PC-3 (cell line): ENCODE results near the gene TMEM229A. TPM values are rescaled to one million over a fixed set of nuclear protein-coding genes. Genes with fewer than 3 reads are reported as not detected.
"Not testable (repeated sequence)": the region's sequence is repeated elsewhere in the genome, so short reads cannot be mapped to it uniquely, and the experiment has no call there.

Source experiments
- ATAC-seq: fragments of 200-7000 bp; cut with Tn5 transposase; 2 replicates; pipeline ENCODE4 v1.9.1; 2020; ENCODE audit warnings: mild to moderate bottlenecking, moderate library complexity
- BruUV-seq: library from RNA; stranded (reverse); fragments of 400-500 nt; replicated peaks from 2 replicates; lab custom pipeline; 2021; lab: Mats Ljungman, UMichigan
- CTCF ChIA-PET: fragments of 300-600 bp; sonication (Branson Sonifier 250); formaldehyde crosslinking; loops from one replicate; lab custom pipeline; 2022; ENCODE audit warnings: antibody characterized with exemption; lab: Charles Lee
- POLR2A ChIA-PET: fragments of 300-600 bp; sonication (Branson Sonifier 250); formaldehyde crosslinking; loops from one replicate; lab custom pipeline; 2022; ENCODE audit warnings: antibody characterized with exemption; ENCODE audit not compliant: unreplicated experiment; lab: Charles Lee
- DNase-seq: peaks from one replicate; pipeline ENCODE4 v3.0.0-alpha.2; 2015
- H2AFZ ChIP-seq: fragments of 300-600 bp; sonication (generic); 2 replicates; pipeline ENCODE4 v1.6.0; 2016; ENCODE audit warnings: antibody characterized with exemption, low read length
- H3F3A ChIP-seq: fragments of 300-600 bp; sonication (generic); one replicate; pipeline ENCODE4 v1.6.0; 2017; ENCODE audit warnings: antibody characterized with exemption, low read length, control low read depth, mild to moderate bottlenecking; ENCODE audit not compliant: unreplicated experiment
- H3K27ac ChIP-seq: fragments of 300-600 bp; sonication (generic); 2 replicates; pipeline ENCODE4 v1.5.1; 2016; ENCODE audit warnings: mild to moderate bottlenecking, low read length
- H3K27me3 ChIP-seq: fragments of 300-600 bp; sonication (generic); 2 replicates; pipeline ENCODE4 v1.6.1; 2016; ENCODE audit warnings: low read length, mixed read lengths
- H3K36me3 ChIP-seq: fragments of 300-600 bp; sonication (generic); 2 replicates; pipeline ENCODE4 v1.6.1; 2016; ENCODE audit warnings: low read depth, mixed run types, low read length, mixed read lengths
- H3K4me1 ChIP-seq: fragments of 300-600 bp; sonication (generic); 2 replicates; pipeline ENCODE4 v1.5.1; 2016; ENCODE audit warnings: low read length; ENCODE audit not compliant: insufficient read depth
- H3K4me2 ChIP-seq: fragments of 300-600 bp; sonication (generic); 2 replicates; pipeline ENCODE4 v1.6.0; 2016; ENCODE audit warnings: low read length
- H3K4me3 ChIP-seq: fragments of 300-600 bp; sonication (generic); 2 replicates; pipeline ENCODE4 v1.5.1; 2016; ENCODE audit warnings: mild to moderate bottlenecking, low read length, mixed read lengths
- H3K79me2 ChIP-seq: fragments of 300-600 bp; sonication (generic); 2 replicates; pipeline ENCODE4 v1.6.1; 2017; ENCODE audit warnings: low read length, mixed read lengths
- H3K9ac ChIP-seq: fragments of 300-600 bp; sonication (generic); 2 replicates; pipeline ENCODE4 v1.6.0; 2016; ENCODE audit warnings: mild to moderate bottlenecking, low read length
- H3K9me2 ChIP-seq: fragments of 300-600 bp; sonication (generic); replicated peaks from 2 replicates; pipeline ENCODE4 v1.6.1; 2016; ENCODE audit warnings: mixed run types, low read length, mixed read lengths
- H3K9me3 ChIP-seq: fragments of 300-600 bp; sonication (generic); 2 replicates; pipeline ENCODE4 v1.6.1; 2016; ENCODE audit warnings: low read length, mixed read lengths
- H4K20me1 ChIP-seq: fragments of 300-600 bp; sonication (generic); 2 replicates; pipeline ENCODE4 v1.6.1; 2016; ENCODE audit warnings: low read length, mixed read lengths
- EZH2 ChIP-seq: fragments of 300-600 bp; sonication (generic); IDR thresholded peaks from one replicate; pipeline ENCODE4 v1.6.1; 2017; ENCODE audit warnings: antibody characterized with exemption, mild to moderate bottlenecking, low read length; ENCODE audit not compliant: unreplicated experiment
- EZH2phosphoT487 ChIP-seq: fragments of 300-600 bp; sonication (generic); IDR thresholded peaks from 2 replicates; pipeline ENCODE4 v1.6.1; 2018; ENCODE audit warnings: mild to moderate bottlenecking, antibody characterized with exemption, low read length, borderline replicate concordance
- intact Hi-C: fragments of 100-400 bp; cut with micrococcal nuclease; formaldehyde crosslinking; loops from 2 replicates; pipeline ENCODE4 v1.9.0; 2023
- total RNA-seq: library from RNA; depleted of rRNA; stranded (reverse); fragments of >200 nt; gene quantifications from 2 replicates; pipeline ENCODE4 v1.2.3, GENCODE V29; 2014
- TF ChIP-seq, protein P1 (sequence below): fragments of 300-600 bp; sonication (generic); conservative IDR thresholded peaks from 2 replicates; pipeline ENCODE4 v1.5.1; 2017; ENCODE audit warnings: antibody characterized with exemption, low read depth, mild to moderate bottlenecking, low read length

TMEM229A gene
- total RNA-seq, 1 experiment from 2014 or later = not detected

DNA sequence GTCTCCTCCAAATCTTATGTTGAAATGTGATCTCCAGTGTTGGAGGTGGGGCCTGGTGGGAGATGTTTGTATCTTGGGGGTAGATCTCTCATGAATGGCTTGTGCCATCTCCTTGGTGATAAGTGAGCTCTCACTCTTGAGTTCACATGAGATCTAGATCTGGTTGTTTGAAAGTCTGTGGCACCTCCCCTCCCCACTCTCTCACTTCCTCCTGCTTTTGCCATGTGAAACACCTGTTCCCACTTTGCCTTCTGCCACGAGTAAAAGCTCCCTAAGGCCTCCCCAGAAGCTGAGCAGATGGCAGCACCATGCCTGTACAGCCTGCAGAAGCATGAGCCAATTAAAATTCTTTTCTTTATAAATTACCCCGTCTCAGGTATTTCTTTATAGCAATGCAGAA lies 23.5 kb downstream of the TMEM229A start:
- Histone ChIP-seq H2AFZ (no peak overlapping the region), H3K79me2 (no peaks in the 10 kb centered on the region), H3K9me3 (no peaks in the 10 kb centered on the region), H3K4me1 (no peaks in the 10 kb centered on the region), H4K20me1 (no peaks in the 10 kb centered on the region), H3K4me3 (no peak overlapping the region), H3K4me2 (no peak overlapping the region), H3K27ac (no peak overlapping the region), H3F3A (no peaks in the 10 kb centered on the region), H3K27me3 (peaks cover 6% of the 10 kb centered on the region; the same call in 1 of the 2 replicates), H3K9me2 (no peaks in the 10 kb centered on the region), H3K36me3 (no peaks in the 10 kb centered on the region), H3K9ac (no peak overlapping the region)
- DNase-seq (no peak), ATAC-seq (no peak)
- POLR2A ChIA-PET = no interaction called here
- TF ChIP-seq, protein P1, sequence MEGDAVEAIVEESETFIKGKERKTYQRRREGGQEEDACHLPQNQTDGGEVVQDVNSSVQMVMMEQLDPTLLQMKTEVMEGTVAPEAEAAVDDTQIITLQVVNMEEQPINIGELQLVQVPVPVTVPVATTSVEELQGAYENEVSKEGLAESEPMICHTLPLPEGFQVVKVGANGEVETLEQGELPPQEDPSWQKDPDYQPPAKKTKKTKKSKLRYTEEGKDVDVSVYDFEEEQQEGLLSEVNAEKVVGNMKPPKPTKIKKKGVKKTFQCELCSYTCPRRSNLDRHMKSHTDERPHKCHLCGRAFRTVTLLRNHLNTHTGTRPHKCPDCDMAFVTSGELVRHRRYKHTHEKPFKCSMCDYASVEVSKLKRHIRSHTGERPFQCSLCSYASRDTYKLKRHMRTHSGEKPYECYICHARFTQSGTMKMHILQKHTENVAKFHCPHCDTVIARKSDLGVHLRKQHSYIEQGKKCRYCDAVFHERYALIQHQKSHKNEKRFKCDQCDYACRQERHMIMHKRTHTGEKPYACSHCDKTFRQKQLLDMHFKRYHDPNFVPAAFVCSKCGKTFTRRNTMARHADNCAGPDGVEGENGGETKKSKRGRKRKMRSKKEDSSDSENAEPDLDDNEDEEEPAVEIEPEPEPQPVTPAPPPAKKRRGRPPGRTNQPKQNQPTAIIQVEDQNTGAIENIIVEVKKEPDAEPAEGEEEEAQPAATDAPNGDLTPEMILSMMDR = no peak
- TF ChIP-seq EZH2phosphoT487 = no peak
- TF ChIP-seq EZH2 = no peak
- CTCF ChIA-PET = no interaction called here
- intact Hi-C loops = no loop called here
- no TSS peak for BruUV-seq

DNA sequence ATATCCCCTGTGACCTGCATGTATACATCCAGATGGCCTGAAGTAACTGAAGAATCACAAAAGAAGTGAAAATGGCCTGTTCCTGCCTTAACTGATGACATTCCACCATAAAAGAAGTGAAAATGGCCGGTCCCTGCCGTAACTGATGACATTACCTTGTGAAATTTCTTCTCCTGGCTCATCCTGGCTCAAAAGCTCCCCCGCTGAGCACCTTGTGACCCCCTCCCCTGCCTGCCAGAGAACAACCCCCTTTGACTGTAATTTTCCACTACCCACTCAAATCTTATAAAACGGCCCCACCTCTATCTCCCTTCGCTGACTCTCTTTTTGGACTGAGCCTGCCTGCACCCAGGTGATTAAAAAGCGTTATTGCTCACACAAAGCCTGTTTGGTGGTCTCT lies 24.6 kb downstream of the TMEM229A start:
- H3K4me1 ChIP-seq, H3K4me2 ChIP-seq, DNase-seq, H3K27me3 ChIP-seq, H4K20me1 ChIP-seq, H2AFZ ChIP-seq, H3K4me3 ChIP-seq, BruUV-seq, CTCF ChIA-PET, H3K79me2 ChIP-seq, H3K9me3 ChIP-seq, ATAC-seq, POLR2A ChIA-PET, H3K9me2 ChIP-seq, intact Hi-C loops, H3K27ac ChIP-seq, H3K36me3 ChIP-seq, H3F3A ChIP-seq, H3K9ac ChIP-seq: not testable (repeated sequence)

DNA sequence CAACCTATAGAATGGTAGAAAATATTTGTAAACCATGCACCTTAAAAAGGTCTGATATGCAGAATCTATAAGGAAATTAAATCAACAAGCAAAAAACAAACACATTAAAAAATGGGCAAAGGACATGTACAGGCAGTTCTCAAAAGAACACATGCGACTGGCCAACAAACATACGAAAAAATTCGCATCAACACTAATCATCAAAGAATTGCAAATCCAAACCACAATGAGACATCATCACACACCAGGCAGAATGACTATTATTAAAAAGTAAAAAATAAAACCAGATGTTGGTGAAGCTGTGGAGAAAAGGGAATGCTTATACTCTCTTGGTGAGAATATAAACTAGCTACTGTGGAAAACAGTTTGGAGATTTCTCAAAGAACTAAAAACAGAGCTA lies 33.2 kb downstream of the TMEM229A start:
- Histone ChIP-seq H3K4me2 (no peak overlapping the region), H3K79me2 (no peaks in the 10 kb centered on the region), H3K4me1 (no peaks in the 10 kb centered on the region), H3F3A (no peaks in the 10 kb centered on the region), H3K27ac (no peak overlapping the region), H2AFZ (no peak overlapping the region), H3K9ac (no peak overlapping the region), H3K4me3 (no peak overlapping the region), H3K36me3 (no peaks in the 10 kb centered on the region), H3K27me3 (0 out of 2 replicates have a peak, but pooled peaks cover under 1% of the 10 kb centered on the region), H3K9me3 (no peaks in the 10 kb centered on the region), H3K9me2 (no peaks in the 10 kb centered on the region), H4K20me1 (no peaks in the 10 kb centered on the region)
- intact Hi-C loops = no loop called here
- POLR2A ChIA-PET = no interaction called here
- no TSS peak for BruUV-seq
- CTCF ChIA-PET = no interaction called here
- TF ChIP-seq EZH2 (no peak), EZH2phosphoT487 (no peak)
- TF ChIP-seq, protein P1 = no peak
- ATAC-seq (no peak), DNase-seq (no peak)
